Effector CD8-positive, alpha-beta T cell (primary cell): Measurements from ENCODE around the gene TNNI3K.

Source experiments
- DNase-seq: peaks from one replicate; lab custom pipeline; 2025; lab: John Stamatoyannopoulos, UW

The TNNI3K gene

GRCh38 chr1:74571493-74571800 is 336.3 kb downstream of the TNNI3K start:
- no peak for DNase-seq

GRCh38 chr1:74571891-74572290 is 336.7 kb downstream of the TNNI3K start:
- DNase-seq, result no peak

DNA sequence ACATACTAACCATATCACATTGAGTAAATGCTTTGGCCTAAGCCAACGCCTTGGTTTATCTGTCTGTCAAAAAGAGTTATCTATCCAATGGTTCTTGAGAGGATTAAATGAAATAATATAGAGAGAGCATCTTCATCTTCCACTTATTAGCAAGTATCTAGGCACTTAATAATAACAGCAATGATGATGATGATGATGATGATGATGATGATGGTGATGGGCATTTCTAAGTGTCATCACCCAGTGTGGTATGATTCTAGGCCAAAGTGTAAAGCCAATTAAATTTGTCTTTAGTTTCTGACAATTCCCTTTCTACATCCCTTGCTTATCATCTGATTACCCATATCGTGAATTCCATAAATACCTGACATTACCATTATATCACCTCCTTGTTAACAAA is 342.9 kb downstream of the TNNI3K start:
- DNase-seq, result no peak

GRCh38 chr1:74579425-74579824 is 344.2 kb downstream of the TNNI3K start:
- no peak for DNase-seq

GRCh38 chr1:74583397-74583796 is 348.2 kb downstream of the TNNI3K start:
- no peak for DNase-seq

GRCh38 chr1:74584185-74584584 is 349.0 kb downstream of the TNNI3K start:
- DNase-seq, result no peak

- DNase-seq, result no peak
Measured at GRCh38 chr1:74586253-74586897, 351.2 kb downstream of the TNNI3K start.

- DNase-seq, result no peak
Measured at GRCh38 chr1:74587888-74588287, 352.7 kb downstream of the TNNI3K start.

DNA sequence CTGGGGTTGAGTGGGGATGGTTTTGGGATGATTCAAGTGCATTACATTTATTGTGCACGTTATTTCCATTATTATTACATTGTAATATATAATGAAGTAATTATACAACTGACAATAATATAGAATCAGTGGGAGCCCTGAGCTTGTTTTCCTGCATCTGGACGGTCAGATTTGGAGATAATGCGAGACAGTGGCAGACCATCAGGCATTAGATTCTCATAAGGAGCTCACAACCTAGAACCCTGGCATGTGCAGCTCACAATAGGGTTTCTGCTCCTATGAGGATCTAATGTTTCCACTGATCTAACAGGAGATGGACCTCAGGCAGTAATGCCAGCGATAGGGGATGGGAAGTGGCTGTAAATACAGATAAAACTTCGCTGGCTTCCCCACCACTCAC is 355.1 kb downstream of the TNNI3K start:
- no peak for DNase-seq

- DNase-seq, result no peak
Measured at GRCh38 chr1:74591949-74592348, 356.8 kb downstream of the TNNI3K start.

- no peak for DNase-seq
Measured at GRCh38 chr1:74592580-74593355, 357.6 kb downstream of the TNNI3K start.
